Sigmoid colon (tissue), 7 donors: ENCODE data around the gene STX7. TPM values are rescaled to one million over a fixed set of nuclear protein-coding genes. Genes with fewer than 3 reads are reported as not detected.
A peak's percentile ranks its signal among the peaks of the same experiment; 100 is the strongest.

Experiments used
- DNase-seq: peaks from one replicate; pipeline ENCODE4 v3.0.0-alpha.2; 2019
- H3K27ac ChIP-seq, 4 donors: fragments of 200-600 bp; sonication (generic); one replicate each; pipeline ENCODE4 v1.5.1; 2016 to 2019; ENCODE audit warnings: mild to moderate bottlenecking in 1 of 4
- H3K27me3 ChIP-seq, 3 donors: fragments of 200-600 bp; sonication (generic); one replicate each; pipeline ENCODE4 v1.5.1; 2019; ENCODE audit warnings: mild to moderate bottlenecking in 1 of 3
- H3K36me3 ChIP-seq, 4 donors: fragments of 200-600 bp; sonication (generic); one replicate each; pipeline ENCODE4 v1.5.1; 2016 to 2019
- H3K4me1 ChIP-seq, 4 donors: fragments of 200-600 bp; sonication (generic); one replicate each; pipeline ENCODE4 v1.5.1; 2017 to 2019
- H3K4me3 ChIP-seq, 4 donors: fragments of 200-600 bp; sonication (generic); one replicate each; pipeline ENCODE4 v1.5.1; 2017 to 2019; ENCODE audit warnings: mild to moderate bottlenecking in 2 of 4, moderate library complexity in 1 of 4
- H3K9me3 ChIP-seq, 4 donors: fragments of 200-600 bp in 3 of 4; sonication (generic) in 3 of 4; one replicate each; pipeline versions ENCODE4 v1.5.1 to v1.6.1; 2013 to 2019
- CTCF ChIP-seq, 4 experiments: fragments of 450-650 bp in 3 of 4; fragments of 200-600 bp in 1 of 4; IDR thresholded peaks; one replicate each; pipeline ENCODE4 v1.5.1; 2016 to 2019; ENCODE audit warnings: antibody characterized with exemption in 4 of 4, mild to moderate bottlenecking in 3 of 4, moderate library complexity in 2 of 4
- EP300 ChIP-seq, 4 donors: sonication (generic); formaldehyde crosslinking; IDR thresholded peaks; one replicate each; pipeline ENCODE4 v1.6.1; 2017; ENCODE audit warnings: antibody characterized with exemption in 4 of 4
- POLR2A ChIP-seq, 2 donors: fragments of 450-650 bp; IDR thresholded peaks; one replicate each; pipeline ENCODE4 v1.6.1; 2016; ENCODE audit warnings: antibody characterized with exemption in 2 of 2, mild to moderate bottlenecking in 2 of 2, moderate library complexity in 2 of 2
- POLR2AphosphoS5 ChIP-seq, 4 donors: sonication (generic); formaldehyde crosslinking; IDR thresholded peaks; one replicate each; pipeline ENCODE4 v1.6.1; 2017; ENCODE audit warnings: antibody characterized with exemption in 4 of 4
- WGBS, 2 donors: extraction: QIAGEN DNeasy Blood & Tissue Kit; methylation state at CpG; one replicate each; pipeline ENCODE4 v1.1.7; 2013; 5-methylcytosine and 5-hydroxymethylcytosine counted together
- intact Hi-C: fragments of 100-400 bp; cut with DNase I; formaldehyde crosslinking; loops from one replicate; pipeline ENCODE4 v1.15.1; 2023
- polyA plus RNA-seq, 3 donors: library from polyadenylated mRNA; stranded (reverse); fragments of 200-250 nt; gene quantifications; one replicate each; pipeline ENCODE4 v1.2.3, GENCODE V29; 2013
- total RNA-seq, 4 donors: library from RNA; depleted of rRNA; stranded (reverse); fragments of >200 nt; gene quantifications; one replicate each; pipeline ENCODE4 v1.1.0, GENCODE V29; 2016
- donor health status: healthy with polysubstance abuse.
- donor health status: Bipolar disorder and iron deficiency.
- donor health status: healthy.

The STX7 gene
- total and polyA plus RNA-seq, 7 donors: 27.1 to 72.5 (median 44.6) TPM

- WGBS, 2 donors: 86 to 92% methylated on average over 3 of the region's 3 CpGs
- intact Hi-C loops: no loop called here
Observed at GRCh38 chr6:132445201-132445951, 67.5 kb downstream of the STX7 start.

GRCh38 chr6:132443206-132443605 lies 69.7 kb downstream of the STX7 start:
- H3K27me3 ChIP-seq: no peaks in the 10 kb centered on the region
- TF ChIP-seq POLR2AphosphoS5 (IDR thresholded peaks at IDR 0.05) (no peak), CTCF (IDR thresholded peaks at IDR 0.05) (no peak), POLR2A (IDR thresholded peaks at IDR 0.05) (no peak), EP300 (IDR thresholded peaks at IDR 0.05) (no peak)
- H3K36me3 ChIP-seq: no peaks in the 10 kb centered on the region
- intact Hi-C loops: no loop called here
- no peak overlapping the region for H3K27ac ChIP-seq
- H3K4me1 ChIP-seq: no peaks in the 10 kb centered on the region
- no peak for DNase-seq
- no peak overlapping the region for H3K4me3 ChIP-seq
- no peaks in the 10 kb centered on the region for H3K9me3 ChIP-seq

More at GRCh38 chr6:132445201-132445951, 67.5 kb downstream of the STX7 start:
- TF ChIP-seq EP300 (IDR thresholded peaks at IDR 0.05): no peak
- no peak for TF ChIP-seq POLR2A (IDR thresholded peaks at IDR 0.05)
- no peak for TF ChIP-seq CTCF (IDR thresholded peaks at IDR 0.05)
- TF ChIP-seq POLR2AphosphoS5 (IDR thresholded peaks at IDR 0.05): peak in 1 of 4 donors; percentile 13
- Histone ChIP-seq H3K36me3 (no peaks in the 10 kb centered on the region), H3K9me3 (no peaks in the 10 kb centered on the region), H3K4me1 (no peaks in the 10 kb centered on the region), H3K27ac (no peak overlapping the region), H3K27me3 (no peaks in the 10 kb centered on the region), H3K4me3 (no peak overlapping the region)
- DNase-seq: no peak

GRCh38 chr6:132430110-132430509 lies 82.8 kb downstream of the STX7 start:
- Histone ChIP-seq H3K27me3 (no peaks in the 10 kb centered on the region), H3K36me3 (no peaks in the 10 kb centered on the region), H3K9me3 (no peaks in the 10 kb centered on the region), H3K4me3 (no peak overlapping the region), H3K4me1 (no peaks in the 10 kb centered on the region), H3K27ac (no peak overlapping the region)
- WGBS, 2 donors: 78 to 84% methylated on average over 2 of the region's 2 CpGs
- TF ChIP-seq POLR2A (IDR thresholded peaks at IDR 0.05) (no peak), EP300 (IDR thresholded peaks at IDR 0.05) (no peak), CTCF (IDR thresholded peaks at IDR 0.05) (no peak), POLR2AphosphoS5 (IDR thresholded peaks at IDR 0.05) (no peak)
- intact Hi-C loops: no loop called here
- DNase-seq: no peak

- no peak for DNase-seq
- WGBS, 2 donors: 81 to 83% methylated on average over 5 of the region's 5 CpGs
- H3K36me3 ChIP-seq: no peaks in the 10 kb centered on the region
Observed at GRCh38 chr6:132425176-132425575, 87.7 kb downstream of the STX7 start.

More at GRCh38 chr6:132425176-132425575, 87.7 kb downstream of the STX7 start:
- TF ChIP-seq EP300 (IDR thresholded peaks at IDR 0.05) (no peak), POLR2AphosphoS5 (IDR thresholded peaks at IDR 0.05) (no peak), CTCF (IDR thresholded peaks at IDR 0.05) (no peak), POLR2A (IDR thresholded peaks at IDR 0.05) (no peak)
- H3K4me3 ChIP-seq: no peak overlapping the region
- H3K4me1 ChIP-seq: no peaks in the 10 kb centered on the region
- intact Hi-C loops: no loop called here
- no peaks in the 10 kb centered on the region for H3K27me3 ChIP-seq
- no peaks in the 10 kb centered on the region for H3K9me3 ChIP-seq
- H3K27ac ChIP-seq: no peak overlapping the region
